Measurements from ENCODE around the gene RBM23. TPM values are rescaled to one million over a fixed set of nuclear protein-coding genes. Genes with fewer than 3 reads are reported as not detected.

Gene RBM23
- total RNA-seq, 2 donors from 2014 or later = 52.0 to 68.6 TPM

GRCh38 chr14:22905627-22906026 is 13.3 kb downstream of the RBM23 start:
- DNase-seq = no peak
- Histone ChIP-seq H3K27ac (ENCODE audit: low read depth, low read length) (no peak overlapping the region), H3K9ac (ENCODE audit: extremely low read depth, low read length, poor library complexity, severe bottlenecking) (no peak overlapping the region), H3K27me3 (ENCODE audit: control insufficient read depth, insufficient read depth, low read length, poor library complexity, severe bottlenecking) (no peaks in the 10 kb centered on the region), H3K4me3 (ENCODE audit: low read length) (no peak overlapping the region), H3K4me1 (ENCODE audit: control insufficient read depth, insufficient read depth, low read length) (no peaks in the 10 kb centered on the region), H3K9me3 (ENCODE audit: control insufficient read depth, low read length) (no peaks in the 10 kb centered on the region), H3K36me3 (ENCODE audit: control insufficient read depth, insufficient read depth, low read length) (peaks cover 83% of the 10 kb centered on the region)
- peak; percentile 17 for TF ChIP-seq CTCF (conservative IDR thresholded peaks at IDR 0.05)
- Mint-ChIP-seq H3K27ac (no peak overlapping the region), H3K4me1 (no peaks in the 10 kb centered on the region), H3K36me3 (ENCODE audit: low read depth) (peaks cover 72% of the 10 kb centered on the region), H3K4me3 (no peak overlapping the region), H3K27me3 (ENCODE audit: insufficient read depth) (no peaks in the 10 kb centered on the region), H3K9me3 (no peaks in the 10 kb centered on the region)
- WGBS, 2 experiments (ENCODE audit: insufficient coverage in 1 of 2, insufficient read length in 1 of 2) = 91 to 92% methylated on average over 4 of the region's 4 CpGs

- Histone ChIP-seq H3K9me3 (ENCODE audit: control insufficient read depth, low read length) (no peaks in the 10 kb centered on the region), H3K27me3 (ENCODE audit: control insufficient read depth, insufficient read depth, low read length, poor library complexity, severe bottlenecking) (no peaks in the 10 kb centered on the region), H3K9ac (ENCODE audit: extremely low read depth, low read length, poor library complexity, severe bottlenecking) (no peak overlapping the region), H3K27ac (ENCODE audit: low read depth, low read length) (no peak overlapping the region), H3K4me3 (ENCODE audit: low read length) (no peak overlapping the region), H3K36me3 (ENCODE audit: control insufficient read depth, insufficient read depth, low read length) (peaks cover 84% of the 10 kb centered on the region), H3K4me1 (ENCODE audit: control insufficient read depth, insufficient read depth, low read length) (peaks cover 5% of the 10 kb centered on the region)
- Mint-ChIP-seq H3K36me3 (ENCODE audit: low read depth) (peaks cover 66% of the 10 kb centered on the region), H3K9me3 (no peaks in the 10 kb centered on the region), H3K4me3 (no peak overlapping the region), H3K27me3 (ENCODE audit: insufficient read depth) (peaks cover 2% of the 10 kb centered on the region), H3K4me1 (peaks cover 3% of the 10 kb centered on the region), H3K27ac (no peak overlapping the region)
- WGBS, 2 experiments (ENCODE audit: insufficient coverage in 1 of 2, insufficient read length in 1 of 2) = 90 to 97% methylated on average over 2 of the region's 2 CpGs
- no peak for TF ChIP-seq CTCF (conservative IDR thresholded peaks at IDR 0.05)
- no peak for DNase-seq
Observed at GRCh38 chr14:22903742-22904087, 15.2 kb downstream of the RBM23 start.

GRCh38 chr14:22901799-22902198 is 17.1 kb downstream of the RBM23 start:
- Mint-ChIP-seq H3K4me1 (peaks cover 3% of the 10 kb centered on the region), H3K4me3 (no peak overlapping the region), H3K27me3 (ENCODE audit: insufficient read depth) (peaks cover 15% of the 10 kb centered on the region), H3K36me3 (ENCODE audit: low read depth) (peaks cover 61% of the 10 kb centered on the region), H3K9me3 (no peaks in the 10 kb centered on the region), H3K27ac (no peak overlapping the region)
- H3K9ac ChIP-seq (ENCODE audit: extremely low read depth, low read length, poor library complexity, severe bottlenecking) = no peak overlapping the region
- WGBS, 2 experiments (ENCODE audit: insufficient coverage in 1 of 2, insufficient read length in 1 of 2) = 97 to 100% methylated on average over 1 to 7 of the region's 7 CpGs
- H3K4me3 ChIP-seq (ENCODE audit: low read length) = no peak overlapping the region
- peaks cover 10% of the 10 kb centered on the region for H3K4me1 ChIP-seq (ENCODE audit: control insufficient read depth, insufficient read depth, low read length)
- peaks cover 77% of the 10 kb centered on the region for H3K36me3 ChIP-seq (ENCODE audit: control insufficient read depth, insufficient read depth, low read length)
- no peak overlapping the region for H3K27ac ChIP-seq (ENCODE audit: low read depth, low read length)
- no peak for TF ChIP-seq CTCF (conservative IDR thresholded peaks at IDR 0.05)
- H3K9me3 ChIP-seq (ENCODE audit: control insufficient read depth, low read length) = no peaks in the 10 kb centered on the region
- DNase-seq = no peak
- no peaks in the 10 kb centered on the region for H3K27me3 ChIP-seq (ENCODE audit: control insufficient read depth, insufficient read depth, low read length, poor library complexity, severe bottlenecking)

Data from endodermal cell (in vitro differentiated cells).